ENCODE measurements around the gene RYR3. TPM values are rescaled to one million over a fixed set of nuclear protein-coding genes. Genes with fewer than 3 reads are reported as not detected.

Gene RYR3
- 0.16 and 0.72 TPM in 2 replicates for total RNA-seq (2014; rRNA removed; shearing (Covaris generic))

DNA sequence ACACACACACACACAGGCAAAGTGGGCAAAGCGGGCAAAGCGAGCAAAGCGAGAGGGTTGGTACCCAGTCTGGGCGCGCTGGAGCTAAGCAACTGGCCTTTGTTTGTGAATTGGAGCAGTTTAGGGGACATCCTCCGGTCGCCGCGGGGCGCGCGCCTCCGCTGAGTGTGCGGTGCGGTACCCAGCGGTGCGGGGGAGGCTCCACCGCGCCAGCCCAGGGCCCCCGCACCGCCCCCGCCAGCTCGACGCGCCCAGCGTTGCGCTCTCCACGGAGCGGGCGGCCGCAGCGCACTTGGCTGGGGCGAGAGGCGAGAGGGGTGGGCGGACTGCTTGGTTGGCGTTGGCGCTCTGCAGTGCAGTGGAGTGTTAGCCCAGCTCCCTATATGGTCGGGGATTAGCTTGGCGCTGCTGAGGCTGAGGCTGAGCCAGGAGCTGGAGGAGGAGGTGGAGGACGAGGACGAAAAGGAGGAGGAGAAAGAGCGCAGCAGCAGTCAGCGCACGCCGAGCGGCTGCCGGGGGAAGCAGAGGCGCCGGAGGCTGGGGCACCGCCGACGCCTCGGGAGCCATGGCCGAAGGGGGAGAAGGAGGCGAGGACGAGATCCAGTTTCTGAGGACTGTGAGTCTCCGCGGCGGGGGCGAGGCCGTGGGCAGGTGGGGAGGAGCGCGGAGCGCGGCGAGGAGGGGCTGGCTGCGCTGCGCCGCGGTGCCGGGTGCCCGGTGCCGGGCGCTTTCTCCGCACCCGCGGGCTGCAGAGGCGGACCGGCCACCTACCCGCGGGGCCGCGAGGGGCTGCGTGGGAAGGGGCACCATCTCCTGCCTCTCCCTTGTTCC is at the start of gene RYR3:
RYR3 (plus strand) TSS at position 487 of the 831 bp plus-strand sequence; CDS start at position 566, 79 bp downstream.
- DNase-seq (ENCODE audit: low spot score), result peak; percentile 17

DNA sequence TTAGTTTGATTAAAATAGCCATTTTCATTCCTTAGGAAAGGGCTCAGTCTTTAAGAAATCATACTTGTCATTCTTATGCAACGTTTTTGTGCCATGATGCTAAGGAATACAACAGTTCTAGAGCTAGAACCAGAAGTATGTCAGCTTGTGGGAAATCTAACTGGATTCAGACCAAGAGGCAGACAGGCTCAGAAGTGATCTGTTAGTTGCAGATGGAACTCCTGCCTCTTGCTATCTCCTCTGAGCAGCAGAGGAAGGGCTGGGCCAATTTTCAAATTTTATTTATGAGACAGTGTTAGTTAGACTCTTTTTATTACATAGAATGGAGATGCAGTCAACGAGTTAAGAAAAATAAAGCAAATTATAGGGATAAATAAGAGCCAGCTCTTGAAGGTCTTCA is 48.5 kb upstream of the RYR3 start:
- no peak for DNase-seq (ENCODE audit: low spot score)

GRCh38 chr15:33277689-33278088 is 33.1 kb upstream of the RYR3 start:
- DNase-seq (ENCODE audit: low spot score), result no peak

GRCh38 chr15:33278816-33279612 is 31.8 kb upstream of the RYR3 start:
- DNase-seq (ENCODE audit: low spot score), result peak; percentile 89

GRCh38 chr15:33279613-33280205 is 31.1 kb upstream of the RYR3 start:
- peak; percentile 30 for DNase-seq (ENCODE audit: low spot score)

DNA sequence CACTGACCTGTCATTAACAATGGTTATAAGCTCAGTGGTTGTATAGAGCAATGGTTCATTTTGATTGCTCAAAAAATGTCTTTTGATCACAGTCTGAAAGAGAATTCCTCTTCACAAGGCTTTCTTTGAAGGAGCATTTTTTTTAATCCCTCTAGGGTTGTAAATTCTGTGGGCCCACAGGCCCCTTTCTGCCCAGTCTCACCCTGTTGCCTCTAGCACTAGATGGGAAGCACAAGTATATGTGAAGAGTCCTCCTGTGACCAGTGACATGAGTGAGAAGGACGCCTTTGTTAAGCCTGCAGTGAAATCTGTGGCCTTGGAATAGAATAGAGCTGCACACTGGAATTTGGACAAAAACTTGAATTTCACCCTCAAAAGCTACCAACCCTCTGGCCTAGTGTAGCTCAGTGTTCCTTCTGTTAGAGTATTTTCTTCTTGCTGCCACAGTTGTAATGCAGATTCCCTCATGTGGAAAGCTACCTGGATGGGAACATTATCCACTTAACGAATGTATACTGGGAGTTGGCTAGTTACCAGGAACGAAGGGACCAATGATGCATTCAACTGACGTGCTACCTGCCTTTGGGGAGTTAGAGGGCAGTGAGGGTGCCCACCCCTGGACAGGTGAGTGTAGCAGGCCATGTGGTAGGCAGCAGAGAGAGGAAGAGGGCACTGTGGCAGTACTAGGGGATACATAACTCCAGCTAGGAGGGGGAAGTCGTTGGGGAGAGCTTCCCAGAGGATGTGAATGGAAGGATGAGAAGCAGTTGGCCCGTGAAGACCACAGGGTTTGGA is 28.3 kb upstream of the RYR3 start:
- DNase-seq (ENCODE audit: low spot score), result no peak

GRCh38 chr15:33283576-33283975 is 27.2 kb upstream of the RYR3 start:
- DNase-seq (ENCODE audit: low spot score), result no peak

DNA sequence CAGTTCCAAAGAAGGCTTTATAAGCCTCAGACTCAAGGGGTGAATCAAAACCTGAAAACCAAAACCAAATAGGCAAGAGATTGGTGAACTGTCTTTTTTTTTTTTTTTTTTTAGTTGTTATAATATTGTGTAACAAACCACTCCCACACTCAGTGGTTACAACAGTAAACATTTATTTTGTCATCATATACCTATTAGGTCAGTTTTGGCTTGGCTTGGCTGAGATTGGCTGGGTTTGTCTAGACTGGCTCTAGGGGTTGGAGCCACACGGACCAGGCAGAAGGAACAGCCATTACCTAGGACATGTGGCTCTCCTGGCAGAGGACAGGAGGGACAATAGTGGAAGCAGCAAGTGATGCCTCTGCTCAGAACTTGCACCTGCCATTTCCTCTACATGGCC is 26.4 kb upstream of the RYR3 start:
- peak; percentile 60 for DNase-seq (ENCODE audit: low spot score)

- DNase-seq (ENCODE audit: low spot score), result peak; percentile 59
Measured at GRCh38 chr15:33292717-33293307, 18.0 kb upstream of the RYR3 start.

- no peak for DNase-seq (ENCODE audit: low spot score)
Measured at GRCh38 chr15:33293713-33294334, 16.9 kb upstream of the RYR3 start.

- DNase-seq (ENCODE audit: low spot score), result no peak
Measured at GRCh38 chr15:33296050-33296449, 14.7 kb upstream of the RYR3 start.

DNA sequence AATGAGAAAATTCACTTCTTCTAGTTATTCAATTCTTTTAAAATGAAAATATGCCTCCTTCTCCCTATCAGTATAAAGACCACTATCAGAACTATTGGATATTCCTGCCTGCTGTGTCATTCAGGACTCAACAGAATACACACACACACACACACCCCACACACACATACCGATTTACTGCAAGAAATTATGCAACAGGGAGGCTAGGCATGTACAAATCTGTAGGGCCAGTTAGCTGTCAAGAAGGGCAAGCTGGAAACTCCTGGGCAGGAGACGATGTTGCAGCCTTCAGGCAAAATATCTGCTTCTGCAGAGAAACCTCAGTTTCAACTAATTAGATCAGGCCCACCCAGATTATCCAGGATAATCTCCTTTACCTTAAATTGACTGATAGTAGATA is 13.9 kb upstream of the RYR3 start:
- DNase-seq (ENCODE audit: low spot score), result no peak

DNA sequence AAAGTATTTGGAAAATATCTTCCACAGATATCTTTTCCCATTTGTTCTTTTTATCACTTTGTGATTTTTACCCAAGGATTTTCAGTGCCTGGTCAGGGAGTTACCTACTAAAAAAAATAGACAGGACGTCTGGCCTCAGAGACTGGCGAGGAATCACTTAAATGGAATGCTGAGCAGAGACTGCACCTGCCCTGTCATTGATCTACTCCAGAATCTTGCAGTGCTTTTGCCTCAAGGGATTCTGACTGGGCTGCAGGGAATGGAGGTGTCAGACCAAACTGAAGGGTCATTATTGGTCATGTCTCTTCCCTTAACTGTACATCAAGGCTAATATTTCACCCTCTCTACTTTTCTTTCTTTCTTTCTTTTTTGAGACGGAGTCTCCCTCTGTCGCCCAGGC is 12.1 kb upstream of the RYR3 start:
- DNase-seq (ENCODE audit: low spot score), result no peak

- no peak for DNase-seq (ENCODE audit: low spot score)
Measured at GRCh38 chr15:33304924-33305323, 5.8 kb upstream of the RYR3 start.

DNA sequence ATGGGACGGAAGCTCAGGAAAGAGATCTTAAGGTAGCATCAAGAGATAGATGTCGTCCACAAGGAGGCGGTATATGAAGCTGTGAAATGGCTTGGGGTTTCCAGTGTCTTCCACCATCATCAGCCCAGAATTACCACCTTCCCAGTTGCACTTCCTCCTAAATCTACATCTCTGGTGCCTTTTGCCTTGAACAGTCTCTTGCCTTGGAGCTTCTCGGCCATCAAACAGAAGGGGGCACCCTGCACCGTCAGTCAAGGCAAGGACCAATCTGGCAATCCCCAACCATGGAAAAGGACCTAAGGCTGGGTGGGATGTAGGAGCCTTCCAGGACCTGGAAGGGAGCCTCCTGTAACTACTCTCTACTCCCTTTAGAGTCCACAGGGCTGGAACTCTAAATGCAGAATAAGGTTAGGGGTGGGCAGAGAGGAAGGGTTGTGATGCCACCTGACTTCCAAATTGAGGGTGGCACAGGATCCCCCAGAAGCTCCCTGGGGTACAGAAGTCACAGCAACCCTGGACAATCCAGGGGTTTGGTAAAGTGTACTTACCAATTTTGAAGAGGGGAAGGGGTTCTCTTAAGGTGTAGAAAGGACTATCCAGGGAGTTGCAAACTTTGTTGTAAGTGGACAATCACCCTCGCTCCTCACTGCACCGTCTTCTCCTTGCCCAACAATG is 1.0 kb upstream of the RYR3 start:
- peak; percentile 39 for DNase-seq (ENCODE audit: low spot score)

- no peak for DNase-seq (ENCODE audit: low spot score)
Measured at GRCh38 chr15:33311312-33311971, 675 bp downstream of the RYR3 start.

DNA sequence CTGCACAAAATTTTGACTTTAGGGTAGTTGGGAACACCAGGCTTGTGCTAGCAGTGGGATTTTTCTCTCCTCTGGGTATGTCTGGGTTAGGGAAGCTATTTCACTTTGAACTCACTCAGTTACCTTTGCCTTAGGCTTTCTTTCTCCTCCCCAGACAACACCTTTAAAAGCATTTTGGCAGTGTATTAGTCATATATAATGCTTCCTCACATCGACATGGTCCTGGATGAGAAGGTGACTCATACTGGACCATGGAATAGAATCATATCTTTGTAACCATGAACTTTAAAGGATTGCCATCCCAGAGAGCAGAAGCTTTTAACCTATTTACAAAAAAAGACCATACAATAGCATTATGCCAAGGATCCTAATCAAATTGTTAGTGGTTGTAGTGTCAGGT is 2.7 kb downstream of the RYR3 start:
- DNase-seq (ENCODE audit: low spot score), result no peak

DNA sequence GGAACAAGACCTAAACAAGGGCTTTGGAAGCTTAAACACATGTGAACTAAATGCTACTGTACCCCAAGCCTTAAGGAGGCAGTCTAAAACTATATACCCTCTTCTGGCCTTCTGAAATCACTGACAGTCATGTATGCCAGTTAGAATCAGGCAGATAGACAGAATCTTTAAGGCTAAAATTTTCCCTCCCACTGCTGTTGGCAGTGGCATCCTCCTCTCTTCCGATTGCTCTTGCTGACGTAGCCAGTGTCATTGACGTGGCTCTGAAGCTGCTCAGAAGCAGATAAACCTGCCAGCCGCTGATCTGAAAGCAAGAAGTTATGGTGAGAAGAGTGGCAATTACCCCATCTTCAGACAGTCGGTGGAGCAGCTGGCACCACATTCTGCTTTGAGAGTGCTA is 3.3 kb downstream of the RYR3 start:
- no peak for DNase-seq (ENCODE audit: low spot score)

DNA sequence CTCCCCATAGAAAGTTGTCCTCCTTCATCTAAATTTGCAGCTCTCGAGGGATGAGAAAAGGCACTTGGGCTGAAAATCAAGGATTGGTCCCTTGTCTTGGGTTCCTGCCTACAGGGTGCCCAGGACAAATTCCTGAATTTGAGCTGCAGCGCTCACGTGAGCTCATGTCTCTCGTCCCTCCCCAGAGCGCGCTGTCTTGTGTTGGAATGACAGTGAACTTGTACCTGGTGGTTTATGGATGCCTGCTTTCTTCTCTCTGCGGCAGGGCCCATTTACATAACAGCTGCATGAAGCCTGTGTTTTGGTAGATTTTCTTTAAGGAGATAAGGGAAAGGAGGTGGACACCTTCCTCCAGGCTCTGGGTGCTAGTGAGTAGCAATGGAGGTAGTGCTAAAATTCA is 4.3 kb downstream of the RYR3 start:
- DNase-seq (ENCODE audit: low spot score), result no peak

DNA sequence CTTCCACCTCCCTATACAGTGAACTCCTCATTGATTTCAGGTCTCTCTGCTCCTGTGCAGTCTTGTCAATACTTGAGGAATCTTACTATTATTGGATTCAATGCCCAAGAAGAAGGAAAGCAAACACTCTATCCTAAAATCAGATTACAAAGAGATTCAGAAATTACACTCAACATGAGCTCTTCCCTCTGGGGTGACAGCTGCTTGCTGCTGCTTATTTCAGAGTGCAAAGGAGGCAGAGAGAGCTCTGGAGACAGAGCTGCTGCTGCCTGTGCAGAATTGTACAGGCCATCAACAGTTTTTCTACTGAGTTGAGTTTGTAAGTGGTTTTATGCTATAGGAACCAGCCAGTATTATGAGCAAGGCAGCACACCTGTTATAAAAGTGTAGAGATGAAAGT is 7.1 kb downstream of the RYR3 start:
- DNase-seq (ENCODE audit: low spot score), result no peak
